DOHH2 (cell line): Measurements from ENCODE around the gene KCNN1.

Experiments
- H3F3A ChIP-seq: fragments of 200-600 bp; sonication (generic), shearing (Covaris generic); 2 replicates; pipeline ENCODE4 v1.6.0; 2016; ENCODE audit warnings: antibody characterized with exemption, mild to moderate bottlenecking; ENCODE audit not compliant: control insufficient read depth, insufficient read depth
- H3K27ac ChIP-seq: fragments of 200-600 bp; sonication (generic); 2 replicates; pipeline ENCODE4 v1.5.1; 2014; ENCODE audit warnings: low read depth, mild to moderate bottlenecking, low read length, moderate library complexity
- H3K27me3 ChIP-seq: fragments of 200-600 bp; sonication (generic); 2 replicates; pipeline ENCODE4 v1.6.1; 2014; ENCODE audit warnings: mild to moderate bottlenecking, low read length, mixed read lengths; ENCODE audit not compliant: control insufficient read depth
- H3K36me3 ChIP-seq: fragments of 200-600 bp; sonication (generic); 2 replicates; pipeline ENCODE4 v1.6.1; 2014; ENCODE audit warnings: mild to moderate bottlenecking, low read length, moderate library complexity, mixed read lengths; ENCODE audit not compliant: control insufficient read depth
- H3K4me1 ChIP-seq: fragments of 200-600 bp; sonication (generic); 2 replicates; pipeline ENCODE4 v1.6.1; 2014; ENCODE audit warnings: mild to moderate bottlenecking, low read length, mixed read lengths; ENCODE audit not compliant: control insufficient read depth
- H3K4me2 ChIP-seq: fragments of 200-600 bp; sonication (generic); 2 replicates; pipeline ENCODE4 v1.6.0; 2014; ENCODE audit warnings: mild to moderate bottlenecking, low read length, moderate library complexity
- H3K4me3 ChIP-seq: fragments of 200-600 bp; sonication (generic); 2 replicates; pipeline ENCODE4 v1.5.1; 2014; ENCODE audit warnings: mild to moderate bottlenecking, low read length, mixed read lengths
- H3K79me2 ChIP-seq: fragments of 200-600 bp; sonication (generic); 2 replicates; pipeline ENCODE4 v1.6.1; 2014; ENCODE audit warnings: mild to moderate bottlenecking, low read length, mixed read lengths; ENCODE audit not compliant: control insufficient read depth
- H3K9me2 ChIP-seq: fragments of 200-600 bp; sonication (generic); replicated peaks from 2 replicates; pipeline ENCODE4 v1.6.1; 2014; ENCODE audit warnings: mild to moderate bottlenecking, low read length, mixed read lengths; ENCODE audit not compliant: control insufficient read depth
- H3K9me3 ChIP-seq: fragments of 200-600 bp; sonication (generic); 2 replicates; pipeline ENCODE4 v1.6.1; 2014; ENCODE audit warnings: antibody characterized with exemption, low read length, mixed read lengths; ENCODE audit not compliant: control insufficient read depth, insufficient read depth
- H4K20me1 ChIP-seq: fragments of 200-600 bp; sonication (generic); 2 replicates; pipeline ENCODE4 v1.6.0; 2014; ENCODE audit warnings: low read depth, mild to moderate bottlenecking, antibody characterized with exemption, low read length, moderate library complexity; ENCODE audit not compliant: control insufficient read depth, insufficient read depth
- CTCF ChIP-seq: fragments of 200-600 bp; sonication (generic); IDR thresholded peaks from one replicate; pipeline ENCODE4 v1.5.1; 2014; ENCODE audit warnings: antibody characterized with exemption, mild to moderate bottlenecking, low read depth, low read length; ENCODE audit not compliant: poor library complexity, severe bottlenecking
- EZH2phosphoT487 ChIP-seq: fragments of 200-600 bp; sonication (generic); IDR thresholded peaks from 2 replicates; pipeline ENCODE4 v1.6.1; 2017; ENCODE audit warnings: borderline replicate concordance, mild to moderate bottlenecking, antibody characterized with exemption, low read length, moderate library complexity, mixed read lengths

Gene KCNN1

GRCh38 chr19:17950310-17951156 lies 16.4 kb upstream of the KCNN1 start:
- Histone ChIP-seq H3K9me3 (no peaks in the 10 kb centered on the region), H3F3A (peaks cover 10% of the 10 kb centered on the region), H3K9me2 (no peaks in the 10 kb centered on the region), H3K36me3 (no peaks in the 10 kb centered on the region), H3K27ac (peak overlapping the region; percentile 67), H3K4me3 (peak overlapping the region; percentile 76), H3K4me2 (peak overlapping the region; percentile 83), H3K27me3 (peaks cover 41% of the 10 kb centered on the region), H3K79me2 (no peaks in the 10 kb centered on the region), H4K20me1 (no peaks in the 10 kb centered on the region), H3K4me1 (peaks cover 72% of the 10 kb centered on the region)
- no peak for TF ChIP-seq EZH2phosphoT487
- no peak for TF ChIP-seq CTCF

- H3K27me3 ChIP-seq, result peaks cover 41% of the 10 kb centered on the region
- peak overlapping the region; percentile 76 for H3K4me3 ChIP-seq
- TF ChIP-seq EZH2phosphoT487 (no peak), CTCF (no peak)
- no peaks in the 10 kb centered on the region for H3K9me3 ChIP-seq
- H4K20me1 ChIP-seq, result no peaks in the 10 kb centered on the region
- peaks cover 63% of the 10 kb centered on the region for H3K4me1 ChIP-seq
- peak overlapping the region; percentile 67; the same call in 1 of the 2 replicates for H3K27ac ChIP-seq
- no peaks in the 10 kb centered on the region for H3K79me2 ChIP-seq
- H3K9me2 ChIP-seq, result no peaks in the 10 kb centered on the region
- H3K36me3 ChIP-seq, result no peaks in the 10 kb centered on the region
- H3F3A ChIP-seq, result peaks cover 5% of the 10 kb centered on the region; the same call in 1 of the 2 replicates
- H3K4me2 ChIP-seq, result peak overlapping the region; percentile 83
Observed at GRCh38 chr19:17951157-17951989, 15.5 kb upstream of the KCNN1 start.

GRCh38 chr19:17951990-17952976 lies 14.6 kb upstream of the KCNN1 start:
- peaks cover 56% of the 10 kb centered on the region for H3K4me1 ChIP-seq
- no peaks in the 10 kb centered on the region for H3K36me3 ChIP-seq
- peaks cover 41% of the 10 kb centered on the region for H3K27me3 ChIP-seq
- no peaks in the 10 kb centered on the region for H3K9me3 ChIP-seq
- peak overlapping the region; percentile 83 for H3K4me2 ChIP-seq
- no peak for TF ChIP-seq CTCF
- peak; percentile 94 for TF ChIP-seq EZH2phosphoT487
- no peaks in the 10 kb centered on the region for H4K20me1 ChIP-seq
- H3K79me2 ChIP-seq, result no peaks in the 10 kb centered on the region
- peak overlapping the region; percentile 76 for H3K4me3 ChIP-seq
- no peak overlapping the region for H3K27ac ChIP-seq
- peaks cover 5% of the 10 kb centered on the region; the same call in 1 of the 2 replicates for H3F3A ChIP-seq
- H3K9me2 ChIP-seq, result no peaks in the 10 kb centered on the region
